GM19467 (cell line): Measurements from ENCODE around the gene EMC8.

Experiments
- ATAC-seq: cut with Tn5 transposase; IDR thresholded peaks from one replicate; pipeline ENCODE4 v1.9.1; 2021; ENCODE audit warnings: mild to moderate bottlenecking, moderate library complexity; ENCODE audit not compliant: unreplicated experiment

The EMC8 gene

DNA sequence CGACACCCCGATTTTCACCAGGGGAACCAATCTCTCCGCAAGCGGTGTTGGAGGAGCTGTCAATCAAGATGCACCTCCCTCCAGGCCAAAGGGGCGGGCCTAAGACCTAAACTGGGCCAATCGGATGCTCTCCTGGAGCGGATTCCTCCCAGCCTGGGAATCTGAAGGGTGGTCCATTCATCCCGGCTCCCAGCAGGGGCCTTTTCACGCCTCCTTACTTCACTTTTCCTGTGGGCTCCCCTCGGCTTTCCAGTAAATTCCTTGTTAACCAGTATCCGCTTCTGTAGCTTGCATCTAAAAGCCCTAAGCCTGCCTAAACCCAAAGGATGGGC lies 65.5 kb downstream of the EMC8 start:
- ATAC-seq = no peak

DNA sequence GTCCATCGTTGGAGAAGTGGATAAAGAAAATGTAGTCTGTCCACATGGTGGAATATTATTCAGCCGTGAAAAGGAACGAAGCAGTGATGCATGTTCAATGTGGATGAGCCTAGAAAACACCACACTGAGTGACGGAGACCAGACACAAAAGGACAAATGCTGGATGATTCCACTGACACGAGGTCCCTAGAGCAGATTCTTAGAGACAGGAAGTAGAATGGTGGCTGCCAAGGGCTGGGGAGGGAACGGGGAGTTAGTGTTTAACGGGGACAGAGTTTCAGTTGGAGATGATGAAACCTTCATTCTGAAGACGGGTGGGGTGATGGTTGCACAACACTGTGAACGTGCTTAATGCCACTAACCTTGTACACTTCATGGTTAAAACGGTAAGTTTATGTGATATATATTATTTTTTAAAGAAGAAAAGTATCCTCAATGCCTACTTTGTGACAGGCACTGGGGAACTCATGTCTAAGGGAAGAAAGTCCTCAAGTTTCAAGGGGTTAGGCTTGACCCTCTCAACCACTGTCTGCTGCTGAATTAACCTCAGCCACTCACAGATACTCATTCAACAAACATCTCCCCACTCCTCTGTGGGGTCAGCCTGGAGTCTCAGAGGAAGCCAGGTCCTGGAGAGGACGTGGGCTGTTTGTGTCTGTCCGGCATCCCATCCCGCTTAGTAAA lies 66.0 kb downstream of the EMC8 start:
- ATAC-seq = no peak

DNA sequence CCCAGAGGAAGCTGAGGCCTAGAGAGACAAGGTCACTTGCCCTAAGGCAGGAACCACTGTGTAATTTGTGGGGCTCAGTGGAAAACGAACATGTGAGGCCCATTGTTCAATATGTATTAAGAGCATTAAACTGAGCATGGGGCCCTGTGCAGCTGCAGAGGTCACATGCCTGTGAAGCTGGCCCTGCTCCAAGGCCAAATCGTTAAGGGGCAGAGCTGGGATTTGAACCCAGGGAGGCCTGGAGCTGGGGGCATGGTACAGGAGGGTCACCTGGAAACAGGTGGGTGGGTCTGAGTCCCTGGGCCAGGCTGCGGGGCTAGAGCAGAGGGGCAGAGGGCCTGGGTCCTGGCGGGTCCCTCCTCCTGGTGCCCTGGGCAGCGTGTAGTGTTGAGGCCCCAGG lies 68.2 kb downstream of the EMC8 start:
- ATAC-seq = no peak

DNA sequence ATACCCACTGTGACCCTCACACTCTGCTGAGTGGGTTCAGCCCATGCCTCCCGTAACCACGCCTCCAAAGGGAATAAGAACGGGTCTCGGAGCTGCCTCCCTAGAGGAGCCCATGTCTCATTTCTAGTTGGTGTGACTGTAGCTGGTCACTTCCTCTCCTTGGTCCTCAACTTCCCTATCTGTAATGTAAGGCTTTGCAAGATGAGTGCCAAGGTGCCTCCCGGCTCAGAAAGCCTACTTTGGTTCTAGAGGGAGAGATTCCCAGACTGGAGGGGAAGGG lies 69.2 kb downstream of the EMC8 start:
- ATAC-seq = no peak

DNA sequence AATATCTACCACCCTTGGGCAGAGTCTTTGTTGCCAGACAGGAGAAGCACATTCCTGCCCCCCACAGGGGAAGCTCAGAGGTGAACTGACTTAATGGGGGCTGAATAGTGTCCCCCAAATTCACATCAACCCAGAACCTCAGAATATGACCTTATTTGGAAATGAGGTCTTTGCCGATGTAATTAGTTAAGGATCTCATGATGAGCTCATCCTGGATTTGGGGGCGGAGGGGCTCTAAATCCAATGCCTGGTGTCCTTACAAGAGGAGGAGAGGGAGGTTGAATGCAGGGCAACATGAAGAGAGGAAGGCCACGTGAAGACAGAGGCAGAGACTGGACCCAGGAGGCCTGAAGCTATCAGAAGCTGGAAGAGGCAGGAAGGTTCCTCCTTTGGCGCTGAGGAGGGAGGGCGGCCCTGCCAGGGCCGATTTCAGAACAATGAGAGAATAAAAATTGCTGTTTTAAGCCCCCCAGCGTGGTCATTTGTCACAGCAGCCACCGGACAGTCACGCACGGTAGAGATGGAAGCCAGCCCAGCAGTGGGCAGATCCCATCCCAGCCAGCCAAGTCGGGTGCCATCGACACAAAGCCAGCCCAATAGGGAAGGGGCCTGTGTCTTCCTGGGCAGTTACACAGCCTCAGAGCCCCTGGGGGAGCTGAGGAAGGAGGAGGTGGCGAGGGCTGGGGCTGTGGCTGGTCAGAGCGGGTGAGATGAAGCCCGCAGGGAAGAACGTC lies 69.7 kb downstream of the EMC8 start:
- ATAC-seq = no peak

DNA sequence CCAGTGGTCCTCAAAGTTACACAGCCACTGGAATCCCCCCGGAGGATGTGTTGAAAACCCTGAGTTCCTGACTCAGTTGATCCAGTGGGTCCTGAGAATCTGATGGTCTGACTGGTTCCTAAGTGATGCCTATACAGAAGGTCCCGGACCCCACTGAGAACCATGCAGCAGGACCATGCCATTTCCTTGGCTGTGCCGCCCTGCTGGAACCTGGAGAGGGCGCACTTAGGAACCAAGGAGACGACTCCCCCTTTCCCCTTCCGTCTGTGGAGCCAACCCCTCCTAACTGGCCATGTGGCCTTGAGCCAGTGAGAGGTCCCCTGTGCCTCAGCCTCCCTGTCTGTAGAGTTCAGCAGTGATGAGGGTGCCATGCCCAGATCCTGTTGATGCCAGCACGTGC lies 70.5 kb downstream of the EMC8 start:
- ATAC-seq = no peak
